ENCODE results near the gene C5orf47.

GRCh38 chr5:174010365-174010764, 21.4 kb downstream of the C5orf47 start:
- TF ChIP-seq FOSL1 (IDR thresholded peaks at IDR 0.05; ENCODE audit: low read depth) = no peak
- TF ChIP-seq CTCF (IDR thresholded peaks at IDR 0.05 in 2 of 3, conservative IDR thresholded peaks at IDR 0.05 in 1 of 3; ENCODE audit: borderline replicate concordance in 1 of 3, insufficient read depth in 1 of 3, low read depth in 2 of 3, low read length in 2 of 3) = no peak
- no peak for TF ChIP-seq POLR2AphosphoS5 (IDR thresholded peaks at IDR 0.05; ENCODE audit: low read depth, low read length)
- TF ChIP-seq POLR2A (IDR thresholded peaks at IDR 0.05; ENCODE audit: borderline replicate concordance, extremely low read depth, insufficient read depth, insufficient read length) = no peak

Data from HCT116 (cell line).